Neural cell (in vitro differentiated cells): ENCODE measurements around the gene CHRM4. TPM values are rescaled to one million over a fixed set of nuclear protein-coding genes. Genes with fewer than 3 reads are reported as not detected.

Source experiments
- H2AFZ ChIP-seq: fragments of 200-600, 300-800 bp; sonication (generic), shearing (Covaris generic); 2 replicates; pipeline ENCODE4 v1.6.0; 2014; ENCODE audit warnings: low read depth, mild to moderate bottlenecking, antibody characterized with exemption, low read length, moderate library complexity
- H3F3A ChIP-seq: fragments of 200-600 bp; shearing (Covaris generic); 2 replicates; pipeline ENCODE4 v1.6.1; 2016; ENCODE audit warnings: mild to moderate bottlenecking, moderate library complexity, mixed read lengths, antibody characterized with exemption, low read length; ENCODE audit not compliant: insufficient read depth, poor library complexity, severe bottlenecking
- H3K27ac ChIP-seq: fragments of 200-600, 300-800 bp; sonication (generic), shearing (Covaris generic); 2 replicates; pipeline ENCODE4 v1.5.1; 2014; ENCODE audit warnings: mild to moderate bottlenecking, low read length, moderate library complexity
- H3K27me3 ChIP-seq: fragments of 300-800, 200-600 bp; sonication (generic), shearing (Covaris generic); 2 replicates; pipeline ENCODE4 v1.6.0; 2014; ENCODE audit warnings: mild to moderate bottlenecking, low read depth, low read length, moderate library complexity; ENCODE audit not compliant: insufficient read depth
- H3K36me3 ChIP-seq: fragments of 300-800, 200-600 bp; sonication (generic), shearing (Covaris generic); 2 replicates; pipeline ENCODE4 v1.5.1; 2014; ENCODE audit warnings: mild to moderate bottlenecking, antibody characterized with exemption, low read length, moderate library complexity; ENCODE audit not compliant: insufficient read depth
- H3K4me2 ChIP-seq: fragments of 300-800, 200-600 bp; sonication (generic), shearing (Covaris generic); 2 replicates; pipeline ENCODE4 v1.6.0; 2014; ENCODE audit warnings: mild to moderate bottlenecking, low read length
- H3K4me3 ChIP-seq: fragments of 300-800, 200-600 bp; sonication (generic), shearing (Covaris generic); 2 replicates; pipeline ENCODE4 v1.5.1; 2014; ENCODE audit warnings: mild to moderate bottlenecking, low read length, moderate library complexity
- H3K79me2 ChIP-seq: fragments of 200-600 bp; shearing (Covaris generic); replicated peaks from 2 replicates; pipeline ENCODE4 v1.6.0; 2014; ENCODE audit warnings: mild to moderate bottlenecking, low read length, moderate library complexity; ENCODE audit not compliant: insufficient read depth
- H3K9ac ChIP-seq: fragments of 300-800, 200-600 bp; sonication (generic), shearing (Covaris generic); 2 replicates; pipeline ENCODE4 v1.6.1; 2016; ENCODE audit warnings: mild to moderate bottlenecking, low read length, mixed read lengths
- H3K9me2 ChIP-seq: fragments of 200-600 bp; shearing (Covaris generic); 2 replicates; pipeline ENCODE4 v1.6.1; 2016; ENCODE audit warnings: mild to moderate bottlenecking, low read length, mixed read lengths; ENCODE audit not compliant: insufficient read depth
- H3K9me3 ChIP-seq: fragments of 200-600, 300-800 bp; sonication (generic), shearing (Covaris generic); 2 replicates; pipeline ENCODE4 v1.6.1; 2016; ENCODE audit warnings: mild to moderate bottlenecking, mixed run types, low read length, moderate library complexity, mixed read lengths
- H4K20me1 ChIP-seq: fragments of 200-600 bp; shearing (Covaris generic); 2 replicates; pipeline ENCODE4 v1.6.1; 2016; ENCODE audit warnings: mild to moderate bottlenecking, mixed run types; ENCODE audit not compliant: insufficient read depth
- EP300 ChIP-seq: fragments of 450-650 bp; conservative IDR thresholded peaks from 2 replicates; pipeline ENCODE4 v1.6.1; 2014; ENCODE audit warnings: antibody characterized with exemption, mild to moderate bottlenecking, moderate library complexity; ENCODE audit not compliant: poor library complexity, severe bottlenecking
- EZH2 ChIP-seq: fragments of 200-600, 300-800 bp; shearing (Covaris generic), sonication (generic); IDR thresholded peaks from 2 replicates; pipeline ENCODE4 v1.6.1; 2014; ENCODE audit warnings: antibody characterized with exemption, low read length, borderline replicate concordance, mild to moderate bottlenecking; ENCODE audit not compliant: insufficient read depth, poor library complexity, severe bottlenecking
- MXI1 ChIP-seq: fragments of 450-650 bp; conservative IDR thresholded peaks from 2 replicates; pipeline ENCODE4 v1.6.1; 2014; ENCODE audit warnings: antibody characterized with exemption, mild to moderate bottlenecking; ENCODE audit not compliant: poor library complexity, severe bottlenecking
- POLR2AphosphoS5 ChIP-seq: IDR thresholded peaks from 2 replicates; pipeline ENCODE4 v1.6.1; 2012
- RAD21 ChIP-seq: fragments of 450-650 bp; conservative IDR thresholded peaks from 2 replicates; pipeline ENCODE4 v1.6.1; 2014; ENCODE audit warnings: antibody characterized with exemption, mild to moderate bottlenecking, moderate library complexity
- SMC3 ChIP-seq: fragments of 450-650 bp; conservative IDR thresholded peaks from 2 replicates; pipeline ENCODE4 v1.6.1; 2014; ENCODE audit warnings: antibody characterized with exemption, mild to moderate bottlenecking, moderate library complexity; ENCODE audit not compliant: poor library complexity
- TAF1 ChIP-seq: IDR thresholded peaks from 2 replicates; pipeline ENCODE4 v1.6.1; 2012; ENCODE audit warnings: low read depth
- polyA plus RNA-seq: library from polyadenylated mRNA; depleted of rRNA; stranded (reverse); fragments of >200 nt; gene quantifications from 2 replicates; pipeline ENCODE4 v1.2.3, GENCODE V29; 2014
- TF ChIP-seq, protein P1 (sequence below): IDR thresholded peaks from 2 replicates; pipeline ENCODE4 v1.6.1; 2012; ENCODE audit warnings: borderline replicate concordance
- TF ChIP-seq, protein P2 (sequence below): fragments of 450-650 bp; IDR thresholded peaks from 2 replicates; pipeline ENCODE4 v1.5.1; 2014; ENCODE audit warnings: antibody characterized with exemption, mild to moderate bottlenecking, moderate library complexity; ENCODE audit not compliant: poor library complexity, severe bottlenecking

Gene CHRM4
- polyA plus RNA-seq, 1 donor from 2014 or later: 8.2 TPM

DNA sequence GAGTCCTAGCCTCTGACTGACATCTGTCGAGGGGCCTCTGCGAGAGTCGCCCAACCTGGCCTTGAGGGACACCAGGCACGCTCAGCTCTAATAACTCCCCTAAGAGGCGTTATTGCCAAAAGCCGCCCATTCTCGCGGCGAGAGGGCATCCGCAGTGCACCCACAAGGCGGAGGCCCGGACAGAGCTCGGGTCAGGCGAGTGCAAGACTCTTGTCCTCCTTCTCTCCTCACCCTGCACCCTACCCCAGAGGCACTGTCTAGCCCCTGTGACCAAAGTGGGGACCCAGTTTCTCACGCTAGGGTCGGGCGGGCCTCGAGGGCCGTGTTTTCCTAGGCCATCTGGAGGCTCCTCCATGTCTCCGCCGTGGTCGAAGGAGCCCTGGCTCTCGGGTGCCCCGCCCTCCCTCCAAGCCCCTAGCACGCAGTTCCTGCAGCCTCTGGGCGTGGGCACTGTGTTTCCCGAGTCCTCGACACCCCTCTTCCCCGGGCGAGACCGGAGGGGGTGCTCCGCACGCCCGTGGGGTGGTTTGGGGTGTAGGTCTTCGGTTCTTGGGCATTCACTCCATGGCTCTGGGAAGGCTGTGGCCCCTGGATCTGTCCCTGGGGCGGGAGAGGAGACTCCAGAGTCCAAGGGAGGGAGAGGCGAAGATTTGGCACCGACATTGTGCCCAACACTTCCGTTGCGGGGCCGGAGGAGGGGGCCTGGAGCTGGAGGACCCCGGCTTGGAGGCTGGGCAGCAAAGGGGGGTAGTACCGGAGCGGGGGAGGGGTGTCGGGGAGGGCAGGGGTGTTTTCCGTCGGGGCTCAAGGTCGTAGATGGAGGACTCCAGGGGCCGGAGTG, 1.0 kb downstream of the CHRM4 start:
- Histone ChIP-seq H3F3A (no peaks in the 10 kb centered on the region), H3K27me3 (peaks cover 48% of the 10 kb centered on the region), H3K79me2 (no peaks in the 10 kb centered on the region), H3K4me3 (peak overlapping the region; percentile 71), H3K27ac (no peak overlapping the region), H2AFZ (no peak overlapping the region), H3K36me3 (no peaks in the 10 kb centered on the region), H3K9me3 (no peaks in the 10 kb centered on the region), H3K4me2 (peak overlapping the region; percentile 45), H4K20me1 (no peaks in the 10 kb centered on the region), H3K9ac (peak overlapping the region; percentile 57), H3K9me2 (no peaks in the 10 kb centered on the region)
- TF ChIP-seq MXI1: no peak
- peak; percentile 7 for TF ChIP-seq TAF1
- TF ChIP-seq EZH2: no peak
- TF ChIP-seq, protein P1, sequence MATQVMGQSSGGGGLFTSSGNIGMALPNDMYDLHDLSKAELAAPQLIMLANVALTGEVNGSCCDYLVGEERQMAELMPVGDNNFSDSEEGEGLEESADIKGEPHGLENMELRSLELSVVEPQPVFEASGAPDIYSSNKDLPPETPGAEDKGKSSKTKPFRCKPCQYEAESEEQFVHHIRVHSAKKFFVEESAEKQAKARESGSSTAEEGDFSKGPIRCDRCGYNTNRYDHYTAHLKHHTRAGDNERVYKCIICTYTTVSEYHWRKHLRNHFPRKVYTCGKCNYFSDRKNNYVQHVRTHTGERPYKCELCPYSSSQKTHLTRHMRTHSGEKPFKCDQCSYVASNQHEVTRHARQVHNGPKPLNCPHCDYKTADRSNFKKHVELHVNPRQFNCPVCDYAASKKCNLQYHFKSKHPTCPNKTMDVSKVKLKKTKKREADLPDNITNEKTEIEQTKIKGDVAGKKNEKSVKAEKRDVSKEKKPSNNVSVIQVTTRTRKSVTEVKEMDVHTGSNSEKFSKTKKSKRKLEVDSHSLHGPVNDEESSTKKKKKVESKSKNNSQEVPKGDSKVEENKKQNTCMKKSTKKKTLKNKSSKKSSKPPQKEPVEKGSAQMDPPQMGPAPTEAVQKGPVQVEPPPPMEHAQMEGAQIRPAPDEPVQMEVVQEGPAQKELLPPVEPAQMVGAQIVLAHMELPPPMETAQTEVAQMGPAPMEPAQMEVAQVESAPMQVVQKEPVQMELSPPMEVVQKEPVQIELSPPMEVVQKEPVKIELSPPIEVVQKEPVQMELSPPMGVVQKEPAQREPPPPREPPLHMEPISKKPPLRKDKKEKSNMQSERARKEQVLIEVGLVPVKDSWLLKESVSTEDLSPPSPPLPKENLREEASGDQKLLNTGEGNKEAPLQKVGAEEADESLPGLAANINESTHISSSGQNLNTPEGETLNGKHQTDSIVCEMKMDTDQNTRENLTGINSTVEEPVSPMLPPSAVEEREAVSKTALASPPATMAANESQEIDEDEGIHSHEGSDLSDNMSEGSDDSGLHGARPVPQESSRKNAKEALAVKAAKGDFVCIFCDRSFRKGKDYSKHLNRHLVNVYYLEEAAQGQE: no peak
- TF ChIP-seq, protein P2, sequence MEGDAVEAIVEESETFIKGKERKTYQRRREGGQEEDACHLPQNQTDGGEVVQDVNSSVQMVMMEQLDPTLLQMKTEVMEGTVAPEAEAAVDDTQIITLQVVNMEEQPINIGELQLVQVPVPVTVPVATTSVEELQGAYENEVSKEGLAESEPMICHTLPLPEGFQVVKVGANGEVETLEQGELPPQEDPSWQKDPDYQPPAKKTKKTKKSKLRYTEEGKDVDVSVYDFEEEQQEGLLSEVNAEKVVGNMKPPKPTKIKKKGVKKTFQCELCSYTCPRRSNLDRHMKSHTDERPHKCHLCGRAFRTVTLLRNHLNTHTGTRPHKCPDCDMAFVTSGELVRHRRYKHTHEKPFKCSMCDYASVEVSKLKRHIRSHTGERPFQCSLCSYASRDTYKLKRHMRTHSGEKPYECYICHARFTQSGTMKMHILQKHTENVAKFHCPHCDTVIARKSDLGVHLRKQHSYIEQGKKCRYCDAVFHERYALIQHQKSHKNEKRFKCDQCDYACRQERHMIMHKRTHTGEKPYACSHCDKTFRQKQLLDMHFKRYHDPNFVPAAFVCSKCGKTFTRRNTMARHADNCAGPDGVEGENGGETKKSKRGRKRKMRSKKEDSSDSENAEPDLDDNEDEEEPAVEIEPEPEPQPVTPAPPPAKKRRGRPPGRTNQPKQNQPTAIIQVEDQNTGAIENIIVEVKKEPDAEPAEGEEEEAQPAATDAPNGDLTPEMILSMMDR: no peak

DNA sequence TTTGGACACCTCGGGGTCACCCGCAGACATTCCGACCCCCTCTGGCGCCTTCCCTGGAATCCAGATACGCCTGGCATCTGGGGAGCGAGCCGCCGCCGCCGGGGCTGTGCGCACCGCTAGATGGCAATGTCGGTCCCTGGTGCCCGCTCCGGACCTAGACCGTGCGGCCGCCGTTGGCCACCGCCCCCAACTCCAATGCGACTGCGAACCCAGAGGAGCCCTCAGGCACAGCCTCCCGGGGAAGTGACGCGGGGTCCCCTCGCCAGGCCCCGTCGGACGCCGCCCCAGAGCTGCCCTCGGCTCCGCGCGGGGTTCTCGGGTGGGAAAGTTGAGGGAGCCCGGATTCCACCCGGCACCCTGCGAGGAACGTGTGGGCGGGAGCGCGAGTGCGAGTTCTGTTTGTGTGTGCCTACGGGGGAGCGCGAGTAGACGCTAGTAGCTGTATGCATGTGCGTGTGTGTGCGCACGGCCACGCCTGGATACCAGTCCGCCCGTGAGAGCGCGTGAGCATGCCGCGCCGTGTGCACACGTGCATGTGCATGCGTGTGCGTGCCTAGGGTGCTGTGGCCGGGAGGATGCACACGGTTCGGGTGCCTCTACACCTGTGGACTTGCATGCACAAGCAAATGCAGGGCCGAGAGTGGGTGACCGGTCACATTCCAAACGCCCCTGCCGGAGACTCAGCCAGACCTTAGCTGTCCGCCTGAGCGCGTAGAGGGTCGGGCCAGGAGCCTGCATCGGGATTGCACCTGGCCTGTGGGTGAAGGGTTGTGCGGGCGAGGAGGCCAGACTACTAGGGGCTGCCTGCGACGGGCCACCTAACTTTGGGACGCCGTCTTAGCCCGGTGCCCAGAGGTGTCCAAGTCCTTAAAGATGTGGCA, 1.9 kb downstream of the CHRM4 start:
- TF ChIP-seq POLR2AphosphoS5 (no peak), SMC3 (peak; percentile 96), EP300 (peak; percentile 19), TAF1 (no peak), EZH2 (no peak), MXI1 (peak; percentile 94), RAD21 (peak; percentile 92)
- TF ChIP-seq, protein P2: peak; percentile 96
- TF ChIP-seq, protein P1: no peak
- Histone ChIP-seq H3K27me3 (peaks cover 48% of the 10 kb centered on the region), H3K4me2 (peak overlapping the region; percentile 45), H3K27ac (no peak overlapping the region), H3K79me2 (no peaks in the 10 kb centered on the region), H2AFZ (no peak overlapping the region), H3K9ac (peak overlapping the region; percentile 42), H3F3A (no peaks in the 10 kb centered on the region), H3K9me3 (no peaks in the 10 kb centered on the region), H3K4me3 (peak overlapping the region; percentile 71), H3K36me3 (no peaks in the 10 kb centered on the region), H4K20me1 (no peaks in the 10 kb centered on the region), H3K9me2 (no peaks in the 10 kb centered on the region)
